ENCODE data around the gene MAMDC4.
A peak's percentile ranks its signal among the peaks of the same experiment; 100 is the strongest.

Gene MAMDC4

GRCh38 chr9:136806631-136807201 is 45.4 kb upstream of the MAMDC4 start:
- TF ChIP-seq CTCF (IDR thresholded peaks at IDR 0.05; ENCODE audit: borderline replicate concordance, control extremely low read depth, extremely low read depth, insufficient read depth, missing control alignments): no peak
- in situ Hi-C loops (cut with MboI; ENCODE audit: low sequenced_read_pairs, unreplicated experiment): no loop called here
- no peak for DNase-seq (ENCODE audit: low spot score)

- no peak for TF ChIP-seq CTCF (IDR thresholded peaks at IDR 0.05; ENCODE audit: borderline replicate concordance, control extremely low read depth, extremely low read depth, insufficient read depth, missing control alignments)
- in situ Hi-C loops (cut with MboI; ENCODE audit: low sequenced_read_pairs, unreplicated experiment): no loop called here
- DNase-seq (ENCODE audit: low spot score): peak; percentile 98
Measured at GRCh38 chr9:136807281-136808074, 44.7 kb upstream of the MAMDC4 start, which contains the start of gene RABL6. RABL6 (plus strand) TSS chr9:136807948; CDS start chr9:136808197, 249 bp downstream.

- in situ Hi-C loops (cut with MboI; ENCODE audit: low sequenced_read_pairs, unreplicated experiment): no loop called here
- no peak for TF ChIP-seq CTCF (IDR thresholded peaks at IDR 0.05; ENCODE audit: borderline replicate concordance, control extremely low read depth, extremely low read depth, insufficient read depth, missing control alignments)
Measured at GRCh38 chr9:136808075-136808805, 43.9 kb upstream of the MAMDC4 start.

GRCh38 chr9:136808806-136809158 is 43.4 kb upstream of the MAMDC4 start:
- DNase-seq (ENCODE audit: low spot score): no peak
- TF ChIP-seq CTCF (IDR thresholded peaks at IDR 0.05; ENCODE audit: borderline replicate concordance, control extremely low read depth, extremely low read depth, insufficient read depth, missing control alignments): no peak
- in situ Hi-C loops (cut with MboI; ENCODE audit: low sequenced_read_pairs, unreplicated experiment): no loop called here

More at GRCh38 chr9:136808075-136808805, 43.9 kb upstream of the MAMDC4 start:
- DNase-seq (ENCODE audit: low spot score): peak; percentile 60

GRCh38 chr9:136814725-136815421 is 37.3 kb upstream of the MAMDC4 start:
- no peak for TF ChIP-seq CTCF (IDR thresholded peaks at IDR 0.05; ENCODE audit: borderline replicate concordance, control extremely low read depth, extremely low read depth, insufficient read depth, missing control alignments)
- in situ Hi-C loops (cut with MboI; ENCODE audit: low sequenced_read_pairs, unreplicated experiment): no loop called here
- no peak for DNase-seq (ENCODE audit: low spot score)

GRCh38 chr9:136815422-136815782 is 36.7 kb upstream of the MAMDC4 start:
- DNase-seq (ENCODE audit: low spot score): no peak
- no peak for TF ChIP-seq CTCF (IDR thresholded peaks at IDR 0.05; ENCODE audit: borderline replicate concordance, control extremely low read depth, extremely low read depth, insufficient read depth, missing control alignments)
- in situ Hi-C loops (cut with MboI; ENCODE audit: low sequenced_read_pairs, unreplicated experiment): no loop called here

Data from GM13976 (cell line).